GM21619 (cell line): ENCODE measurements around the gene CRB1.
"Not testable (repeated sequence)": the region's sequence is repeated elsewhere in the genome, so short reads cannot be mapped to it uniquely, and the experiment has no call there.

ENCODE experiments used
- ATAC-seq: cut with Tn5 transposase; IDR thresholded peaks from one replicate; pipeline ENCODE4 v1.9.1; 2021; ENCODE audit not compliant: unreplicated experiment

CRB1 gene

DNA sequence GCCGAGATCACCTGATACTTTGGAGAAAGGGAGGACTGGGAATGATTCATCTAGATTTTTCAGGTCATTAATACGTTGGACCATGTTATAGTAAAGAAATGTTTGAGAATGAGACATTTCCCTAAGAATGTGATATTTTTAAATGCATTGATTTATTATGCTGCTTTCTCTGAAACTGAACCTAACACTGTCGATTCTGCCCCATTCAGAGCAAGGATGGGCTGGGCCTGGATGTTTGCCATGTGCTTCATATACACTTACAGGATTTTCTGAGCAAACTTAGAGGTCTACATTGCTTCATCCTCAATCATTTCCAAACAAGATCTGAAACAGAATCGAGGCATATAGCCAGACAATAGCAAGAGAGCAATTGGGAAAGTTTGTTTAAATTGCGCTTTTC lies 183.3 kb downstream of the CRB1 start:
- ATAC-seq = no peak

DNA sequence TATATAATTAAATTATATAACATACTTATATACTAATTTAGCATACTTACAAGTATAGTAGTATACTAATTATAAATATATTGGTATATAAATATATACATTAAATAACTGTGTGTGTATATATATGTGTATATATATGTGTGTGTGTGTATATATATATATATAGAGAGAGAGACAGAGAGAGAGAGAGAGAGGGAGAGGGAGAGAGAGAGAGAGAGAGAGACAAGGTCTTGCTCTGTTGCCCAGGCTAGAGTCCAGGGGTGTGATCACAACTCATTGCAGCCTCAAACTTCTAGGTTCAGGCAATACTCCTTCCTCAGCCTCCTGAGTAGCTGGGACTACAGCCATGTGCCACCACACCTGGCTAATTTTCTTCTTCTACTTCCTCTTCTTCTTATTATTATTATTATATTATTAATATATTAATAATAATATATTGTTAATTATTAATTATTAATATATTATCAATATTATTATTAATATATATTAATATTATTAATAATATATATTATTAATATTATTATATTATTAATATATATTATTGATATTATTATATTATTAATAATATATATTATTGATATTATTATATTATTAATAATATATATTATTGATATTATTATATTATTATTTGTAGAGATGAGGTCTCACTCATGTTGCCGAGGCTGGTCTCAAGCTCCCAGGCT lies 185.5 kb downstream of the CRB1 start:
- no peak for ATAC-seq

DNA sequence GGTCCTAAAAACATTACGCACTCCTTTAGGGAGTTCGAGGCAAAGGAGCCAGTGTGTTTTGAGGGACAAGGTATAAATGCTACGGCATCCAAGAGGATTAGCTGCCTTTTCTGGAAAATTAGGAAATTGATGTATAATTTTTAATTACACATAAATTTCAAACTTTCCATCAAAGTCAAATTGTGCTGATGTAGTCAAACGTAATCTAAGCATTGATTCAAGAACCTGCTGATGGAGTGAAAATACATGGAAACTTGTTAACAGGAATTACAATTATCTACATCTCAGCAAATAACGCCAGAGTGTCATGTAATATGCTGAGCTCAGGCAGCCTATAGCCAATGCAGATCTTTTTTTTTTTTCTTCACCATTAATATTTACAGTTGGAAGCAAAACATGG lies 194.5 kb downstream of the CRB1 start:
- ATAC-seq = no peak

DNA sequence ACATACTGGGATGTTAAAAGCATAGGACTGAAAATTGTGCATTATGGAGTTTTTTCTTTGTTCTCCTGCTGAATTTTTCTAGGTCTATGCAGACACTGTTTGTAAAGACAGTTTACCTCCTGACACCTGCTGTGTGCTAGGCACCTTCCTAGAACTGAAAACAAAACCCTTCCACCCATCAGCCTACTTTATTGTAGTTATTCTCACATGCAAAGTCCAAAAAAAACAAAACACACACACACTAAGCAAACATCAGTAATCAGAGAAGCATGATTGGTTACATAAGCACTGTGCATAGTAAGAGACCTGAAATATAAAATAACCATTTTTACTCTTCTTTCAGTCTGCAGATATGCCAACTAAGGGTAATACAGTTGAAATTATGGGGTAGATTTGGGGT lies 195.1 kb downstream of the CRB1 start:
- ATAC-seq = no peak

DNA sequence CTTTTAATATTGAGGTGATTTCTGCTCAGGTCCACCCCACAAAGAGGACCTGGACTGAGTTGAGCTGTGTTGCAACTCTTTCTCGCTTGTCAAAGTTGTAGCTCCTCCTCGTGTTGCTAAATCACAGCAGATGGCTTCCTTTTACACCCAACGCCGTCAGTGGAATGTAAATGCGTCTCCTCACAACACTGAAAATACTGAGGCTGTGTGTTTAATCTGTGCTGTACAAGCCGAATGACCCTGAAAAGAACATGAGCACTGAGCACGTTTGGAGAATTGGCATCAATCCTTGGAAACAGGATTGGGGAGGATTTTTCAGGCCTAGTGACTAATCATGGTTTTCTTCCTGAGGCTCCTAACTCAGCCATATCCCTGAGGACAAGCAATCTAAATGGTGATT lies 196.0 kb downstream of the CRB1 start:
- ATAC-seq = no peak

DNA sequence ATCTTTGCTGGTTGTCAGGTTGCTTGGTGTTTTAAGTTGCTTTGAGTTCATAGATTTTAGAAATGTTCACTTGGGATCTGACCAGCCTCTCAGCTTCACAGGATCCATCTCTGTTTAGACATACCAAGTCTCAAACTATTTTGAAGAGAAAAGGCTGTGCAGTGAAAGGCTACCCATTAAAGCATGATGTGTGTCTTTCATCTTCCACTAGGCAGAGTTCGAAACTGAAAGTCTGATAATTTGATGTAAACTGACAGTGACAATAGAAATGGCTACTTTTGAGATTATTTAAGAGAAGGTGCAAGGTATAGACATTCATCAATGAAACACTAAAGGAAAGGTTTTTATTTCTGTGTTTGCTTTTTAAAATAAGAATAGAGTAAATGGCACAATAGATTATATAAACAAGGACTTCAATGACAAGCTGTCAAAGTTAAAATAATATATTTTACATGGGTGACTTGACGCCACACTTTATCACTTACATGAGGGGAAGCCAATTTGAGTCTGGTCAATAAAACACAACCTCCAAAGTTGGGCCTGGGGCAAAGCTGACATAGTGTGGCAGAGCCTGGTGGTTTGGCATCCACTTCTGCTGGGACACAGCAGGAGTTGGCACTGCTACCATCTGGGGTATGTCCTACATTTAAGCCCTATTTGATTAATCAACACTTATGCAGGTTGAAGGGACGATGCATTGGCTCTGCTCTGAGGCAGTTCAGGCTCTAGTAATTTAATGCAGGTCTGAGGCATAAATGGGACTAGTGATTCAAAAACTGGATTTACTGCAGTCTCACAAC lies 197.7 kb downstream of the CRB1 start:
- ATAC-seq = no peak

DNA sequence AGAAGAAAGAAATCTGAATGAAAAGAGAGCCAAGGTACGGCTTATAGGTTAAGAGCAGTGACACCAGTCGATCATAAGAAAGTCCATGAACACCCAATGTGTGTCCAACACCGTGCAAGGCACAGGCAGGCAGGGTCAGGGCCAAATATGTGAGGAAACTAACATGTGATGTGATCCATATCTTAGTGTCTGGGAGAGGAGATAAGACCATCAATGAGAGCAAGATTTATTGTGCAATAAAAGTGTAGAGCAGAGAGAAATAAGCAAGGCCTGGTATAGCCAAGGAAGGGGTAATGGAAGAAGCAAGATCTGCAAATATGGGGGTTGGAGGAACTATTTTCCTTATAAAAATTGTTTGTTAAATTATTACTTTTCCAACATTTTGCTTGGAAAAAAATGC lies 198.8 kb downstream of the CRB1 start:
- no peak for ATAC-seq

DNA sequence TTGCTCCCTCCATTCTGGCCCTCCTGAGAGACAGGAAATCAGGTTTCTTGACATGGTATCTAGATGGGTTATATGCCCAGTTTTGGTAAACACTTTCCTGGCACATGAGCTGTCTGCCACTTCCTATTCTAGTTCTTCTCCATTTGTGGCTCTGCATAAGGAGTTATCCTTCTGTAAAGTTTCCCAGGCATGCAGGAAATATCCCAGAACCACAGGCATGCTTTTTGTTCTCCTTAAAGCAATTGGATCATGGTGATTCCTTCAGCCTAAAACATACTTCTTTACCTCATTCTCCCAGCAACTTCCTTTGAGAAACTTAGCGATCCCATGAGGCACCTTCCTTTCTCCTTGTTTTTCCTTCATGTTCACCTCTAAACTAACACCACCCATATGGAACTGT lies 199.8 kb downstream of the CRB1 start:
- no peak for ATAC-seq

DNA sequence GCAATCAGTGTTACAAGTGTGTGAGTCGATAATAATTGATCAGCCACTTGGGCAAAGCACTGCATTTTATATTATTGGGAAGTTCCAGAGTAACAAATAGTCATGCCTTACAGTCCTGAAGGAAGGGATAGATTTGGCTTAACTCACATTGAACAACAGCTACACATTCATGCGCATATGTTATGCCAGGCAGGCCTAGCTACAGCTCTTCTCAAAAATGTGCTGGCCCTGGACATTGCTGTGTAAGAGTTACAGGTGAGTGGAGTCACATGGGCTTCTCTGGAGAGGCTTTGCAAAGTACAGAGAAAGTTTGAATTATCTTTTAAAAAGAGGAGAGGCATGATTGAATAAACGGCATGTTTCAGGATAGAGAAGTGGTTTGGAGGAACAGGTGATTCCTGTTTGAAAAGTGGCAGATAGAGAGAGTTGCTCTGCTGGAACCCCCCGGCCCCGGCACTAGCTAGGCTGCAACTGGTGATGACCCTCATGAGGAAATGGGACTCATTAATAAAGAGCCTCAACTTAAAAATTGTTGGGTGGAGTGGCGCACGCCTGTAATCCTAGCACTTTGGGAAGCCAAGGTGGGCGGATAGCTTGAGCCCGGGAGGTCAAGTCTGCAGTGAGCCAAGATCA lies 200.6 kb downstream of the CRB1 start:
- no peak for ATAC-seq

DNA sequence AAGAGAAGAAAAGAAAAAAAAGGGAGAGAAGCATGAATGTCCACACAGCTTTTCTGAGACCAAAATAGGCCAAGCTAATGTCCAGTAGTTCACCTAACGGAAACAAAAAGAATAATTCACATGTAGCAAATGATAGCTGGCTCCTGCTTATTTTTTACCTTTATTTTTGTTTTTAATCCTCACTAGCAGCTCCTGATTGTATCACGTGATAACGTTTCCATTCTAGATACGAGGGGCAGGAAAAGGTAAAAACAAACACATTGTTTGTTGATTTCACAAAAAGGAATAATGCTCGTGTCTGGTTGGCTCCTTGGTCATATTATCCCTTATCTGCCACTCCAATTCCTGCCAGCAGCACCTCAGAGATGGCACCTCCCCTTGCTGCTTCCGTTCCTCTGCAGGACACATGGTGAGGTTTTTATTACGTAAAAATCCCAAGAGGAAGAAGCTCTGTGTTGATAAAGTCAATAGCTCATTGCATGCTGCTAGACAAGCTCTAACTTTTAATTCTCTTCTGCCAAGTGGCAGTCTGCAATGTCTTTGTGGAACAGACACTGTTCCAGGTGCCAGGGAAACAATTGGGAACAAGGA lies 201.7 kb downstream of the CRB1 start:
- no peak for ATAC-seq

DNA sequence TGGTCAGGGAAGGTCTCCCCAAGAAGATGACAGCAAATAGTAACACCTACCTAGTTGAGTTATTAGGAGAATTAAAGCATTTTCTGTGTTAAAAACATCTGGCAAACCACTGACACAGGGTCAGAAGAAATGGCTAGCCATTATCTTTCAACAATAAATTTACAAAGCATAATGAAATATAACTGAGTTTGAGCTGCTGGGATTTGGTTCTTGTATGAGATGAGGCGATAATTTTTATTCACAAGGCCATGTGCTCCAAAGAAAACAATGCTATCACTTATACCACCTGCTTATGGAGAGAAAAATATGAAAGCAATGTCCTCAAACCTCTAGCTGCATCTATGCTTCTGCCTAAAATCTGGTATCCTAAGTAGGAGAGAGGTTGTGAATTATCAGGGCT lies 202.3 kb downstream of the CRB1 start:
- no peak for ATAC-seq

DNA sequence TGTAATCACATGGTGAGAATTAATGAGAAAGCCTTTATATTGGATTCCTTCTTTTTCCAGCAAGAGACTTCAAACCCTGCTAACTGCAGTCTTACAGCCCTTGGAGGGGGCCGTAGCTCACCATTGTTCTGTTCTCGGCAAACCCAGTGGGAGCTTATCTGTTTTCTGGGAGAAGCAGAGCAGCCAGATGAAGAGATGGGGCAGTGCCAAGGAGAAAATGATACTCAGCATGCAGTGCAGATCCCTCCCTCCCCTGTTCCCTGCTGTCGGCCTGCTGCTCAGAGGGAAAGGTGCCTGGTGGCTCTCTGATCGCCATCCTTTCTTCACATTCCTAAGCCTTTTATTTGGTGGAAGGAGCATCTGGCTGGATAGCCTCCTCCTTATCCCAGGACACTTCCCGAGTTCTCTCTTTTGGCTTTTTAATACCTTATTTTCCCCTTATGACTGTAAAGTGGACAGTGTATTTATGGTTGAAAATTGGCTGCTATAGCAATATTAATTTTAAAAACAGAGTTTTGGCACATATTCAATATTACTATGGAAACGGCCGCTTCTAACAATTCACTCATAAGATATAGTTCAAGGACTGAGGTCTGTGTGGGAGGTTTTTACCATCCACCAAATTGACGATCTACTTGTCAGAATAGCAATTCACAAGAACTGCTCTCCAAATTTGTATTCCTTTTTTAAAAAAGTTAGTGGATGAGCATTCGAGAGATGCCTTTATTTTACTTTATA lies 203.4 kb downstream of the CRB1 start:
- ATAC-seq = no peak

DNA sequence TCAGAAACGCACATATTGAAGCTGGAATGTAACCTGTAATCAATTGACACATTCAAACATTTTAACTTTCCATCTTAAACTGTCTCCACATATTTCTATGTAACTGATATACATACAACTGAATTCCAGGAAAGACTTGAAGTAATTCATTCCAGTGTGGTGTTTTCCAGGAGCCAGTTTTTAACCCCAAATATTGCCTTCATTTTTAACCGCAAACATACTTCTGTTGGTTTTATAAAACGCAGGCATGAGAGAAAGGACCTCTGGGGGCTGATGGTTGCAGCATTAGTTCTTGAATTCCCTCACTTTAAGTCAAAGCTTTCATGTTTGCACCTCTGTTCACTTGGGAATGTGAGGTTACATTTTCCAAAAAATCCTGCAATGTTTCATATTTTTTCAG lies 204.1 kb downstream of the CRB1 start:
- ATAC-seq = no peak

DNA sequence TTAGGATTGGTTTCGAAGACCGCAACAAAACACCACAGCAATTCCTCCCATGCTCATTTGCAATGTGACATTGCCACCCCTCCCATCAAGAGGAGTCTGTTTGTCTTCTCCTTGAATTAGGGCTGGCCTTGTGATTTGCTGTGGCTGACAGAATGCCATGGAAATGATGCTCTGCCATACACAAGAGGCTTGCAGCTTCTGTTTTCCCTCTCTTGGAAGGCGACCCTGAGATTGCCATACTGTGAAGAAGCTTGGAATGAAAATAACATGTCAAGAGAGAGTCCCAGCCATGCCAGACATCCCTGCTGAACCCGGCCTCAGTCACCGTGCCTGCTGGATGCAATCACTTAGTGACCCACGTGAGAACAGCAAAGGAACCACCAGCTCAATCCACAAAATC lies 212.4 kb downstream of the CRB1 start:
- ATAC-seq = no peak

DNA sequence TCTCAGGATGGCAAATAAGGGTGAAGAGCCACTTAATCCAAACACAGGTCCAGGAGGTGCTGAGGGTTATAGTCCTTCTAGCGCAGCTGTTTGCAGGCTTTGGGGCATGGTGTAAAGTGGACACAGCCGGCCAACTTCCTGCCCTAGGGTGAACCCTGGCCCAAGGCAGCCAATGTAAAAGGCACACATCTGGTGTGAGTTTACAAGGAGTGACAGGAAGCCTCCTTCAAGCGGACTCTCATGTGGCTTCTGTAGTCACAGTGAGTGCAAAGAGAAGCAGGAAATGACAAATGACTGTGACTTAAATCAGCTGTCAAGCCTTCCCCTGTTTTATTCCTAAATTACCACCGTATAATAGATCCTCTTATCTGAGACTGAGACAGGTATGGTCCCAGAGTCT lies 213.0 kb downstream of the CRB1 start:
- ATAC-seq = peak; percentile 85

DNA sequence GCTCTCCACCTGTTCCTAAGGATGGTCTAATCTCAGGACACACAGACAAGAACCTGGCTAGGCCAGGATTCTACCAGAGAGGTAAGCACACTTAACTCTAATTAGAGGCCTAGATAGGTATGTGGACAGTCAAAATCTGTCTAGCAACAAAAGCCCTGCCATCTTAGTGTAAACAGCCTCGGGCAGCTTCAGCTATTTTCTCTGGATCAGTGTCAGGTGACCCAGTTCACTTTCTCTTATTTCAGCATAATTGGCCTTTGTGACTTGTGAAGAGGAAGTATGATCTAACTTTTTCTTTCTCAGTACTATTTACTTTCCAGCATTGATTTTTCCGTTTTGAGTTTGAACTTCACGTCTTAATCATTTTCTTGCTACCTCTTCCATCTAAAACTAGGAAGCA lies 217.7 kb downstream of the CRB1 start:
- no peak for ATAC-seq

DNA sequence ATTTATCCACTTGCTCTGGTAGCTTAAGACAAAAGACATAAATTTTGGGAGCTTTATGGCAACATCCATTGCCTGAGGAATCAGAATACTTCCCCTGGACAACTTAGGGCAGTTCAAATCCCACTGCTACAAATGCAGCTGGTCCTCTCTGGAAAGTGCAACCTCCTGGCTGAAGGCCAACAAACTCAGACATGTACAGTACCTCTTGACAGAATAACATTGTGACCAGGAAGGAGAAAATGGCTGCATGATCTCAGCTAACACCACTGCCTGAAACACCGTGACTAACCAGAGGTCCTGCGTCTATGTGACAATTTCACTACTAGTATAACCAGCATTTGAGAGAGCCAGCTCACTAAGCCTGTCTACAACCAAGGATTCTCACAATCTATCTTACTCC lies 218.9 kb downstream of the CRB1 start:
- ATAC-seq = no peak

DNA sequence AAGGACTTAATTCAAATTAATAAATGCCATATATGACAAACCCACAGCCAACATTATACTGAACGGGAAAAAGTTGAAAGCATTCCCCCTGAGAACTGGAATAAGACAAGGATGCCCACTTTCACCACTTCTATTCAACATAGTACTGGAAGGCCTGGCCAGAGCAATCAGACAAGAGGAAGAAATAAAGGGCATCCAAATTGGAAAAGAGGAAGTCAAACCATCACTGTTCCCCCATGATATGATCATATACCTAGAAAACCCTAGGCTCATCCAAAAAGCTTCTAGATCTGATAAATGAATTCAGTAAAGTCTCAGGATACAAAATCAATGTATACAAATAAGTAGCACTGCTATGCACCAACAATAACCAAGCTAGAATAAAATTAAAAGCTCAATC lies 223.5 kb downstream of the CRB1 start:
- ATAC-seq = not testable (repeated sequence)

DNA sequence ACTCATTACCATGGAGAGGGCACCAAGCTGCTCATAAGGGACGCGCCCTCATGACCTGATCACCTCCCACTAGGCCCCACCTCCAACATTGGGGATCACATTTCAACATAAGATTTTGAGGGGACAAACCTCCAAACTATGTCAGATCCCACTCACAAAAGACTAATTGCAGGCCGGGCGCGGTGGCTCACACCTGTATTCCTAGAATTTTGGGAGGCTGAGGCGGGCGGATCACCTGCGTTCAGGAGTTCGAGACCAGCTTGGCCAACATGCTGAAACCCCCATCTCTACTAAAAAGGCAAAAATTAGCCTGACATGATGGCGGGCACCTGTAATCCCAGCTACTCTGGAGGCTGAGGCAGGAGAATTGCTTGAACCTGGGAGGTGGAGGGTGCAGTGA lies 228.7 kb downstream of the CRB1 start:
- ATAC-seq = no peak

DNA sequence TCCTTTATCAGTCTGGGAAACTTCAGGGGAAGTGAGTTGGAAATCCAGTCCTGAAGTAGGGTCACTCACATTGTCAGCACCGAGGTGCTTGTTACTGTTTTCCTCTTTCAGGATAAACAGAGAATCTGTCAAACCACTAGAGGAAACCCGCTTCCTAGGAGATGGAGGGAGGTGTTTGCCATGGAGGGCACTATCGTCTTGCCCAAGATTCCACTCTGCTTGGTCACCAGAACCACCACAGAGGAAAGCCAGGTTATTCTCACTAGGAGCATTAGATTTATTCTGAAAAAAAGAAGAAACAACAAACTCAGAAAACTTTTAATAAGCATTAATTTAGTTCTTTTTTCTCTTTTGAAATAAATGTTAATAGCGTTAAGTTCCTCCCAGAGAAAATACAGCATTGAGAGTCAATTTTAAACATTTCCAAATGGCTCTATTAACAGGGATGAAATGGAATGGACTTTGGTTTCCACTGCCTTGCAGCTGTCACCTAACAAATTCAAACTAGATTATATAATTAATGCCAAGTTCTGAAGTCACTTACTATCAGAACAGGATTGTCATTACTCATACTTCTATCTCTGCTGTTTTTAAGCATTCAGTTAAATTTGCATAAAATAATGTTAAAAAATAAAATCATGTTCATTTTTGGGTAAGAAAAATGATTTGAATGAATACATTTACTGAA lies 242.8 kb downstream of the CRB1 start:
- ATAC-seq = no peak

DNA sequence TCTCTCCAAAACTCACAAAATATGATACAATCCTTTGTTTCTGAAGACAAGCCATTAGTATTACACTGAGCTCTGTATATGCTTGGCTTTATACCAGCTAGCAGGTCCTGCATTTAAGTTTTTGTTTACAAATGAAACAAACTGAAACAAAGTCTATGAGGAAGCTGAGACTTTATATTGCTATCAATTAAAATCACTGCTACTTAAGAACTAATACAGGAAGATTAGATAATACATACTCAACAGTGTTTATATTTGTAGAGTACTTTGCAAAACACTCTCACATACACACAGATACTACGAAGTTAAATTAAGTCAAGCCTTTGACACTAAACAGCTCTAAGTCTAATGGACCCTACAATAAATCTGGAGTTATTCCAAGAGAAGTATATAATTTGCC lies 247.4 kb downstream of the CRB1 start:
- ATAC-seq = no peak
